IMR-90 (cell line): ENCODE results near the gene RGPD3. TPM values are rescaled to one million over a fixed set of nuclear protein-coding genes. Genes with fewer than 3 reads are reported as not detected.
"Not testable (repeated sequence)": the region's sequence is repeated elsewhere in the genome, so short reads cannot be mapped to it uniquely, and the experiment has no call there.

ENCODE experiments used
- ATAC-seq: fragments of 200-7000 bp; cut with Tn5 transposase; 2 replicates; pipeline ENCODE4 v1.9.1; 2020; ENCODE audit warnings: low read depth, mild to moderate bottlenecking, moderate library complexity
- BruUV-seq: library from RNA; stranded (reverse); fragments of 400-500 nt; replicated peaks from 2 replicates; lab custom pipeline; 2021; lab: Mats Ljungman, UMichigan
- CTCF ChIA-PET: fragments of 300-600 bp; formaldehyde crosslinking; extraction: SDS; loops from one replicate; lab custom pipeline; 2021; ENCODE audit warnings: antibody characterized with exemption; lab: Yijun Ruan, JAX
- POLR2A ChIA-PET: fragments of 300-600 bp; sonication (Branson Sonifier 250); formaldehyde crosslinking; loops from one replicate; lab custom pipeline; 2022; ENCODE audit warnings: antibody characterized with exemption; ENCODE audit not compliant: unreplicated experiment; lab: Charles Lee
- DNase-seq: peaks from one replicate; pipeline ENCODE4 v3.0.0; 2013
- H2AFZ ChIP-seq: replicated peaks from 2 replicates; pipeline ENCODE3; 2013; ENCODE audit warnings: low read length, mild to moderate bottlenecking; ENCODE audit not compliant: poor library complexity
- H2AK5ac ChIP-seq: 2 replicates; pipeline ENCODE4 v1.6.1; 2013; ENCODE audit warnings: low read depth, low read length, inconsistent platforms
- H2AK9ac ChIP-seq: replicated peaks from 2 replicates; pipeline ENCODE3; 2013; ENCODE audit warnings: mild to moderate bottlenecking, low read depth, low read length, moderate library complexity; ENCODE audit not compliant: poor library complexity
- H2BK120ac ChIP-seq: 2 replicates; pipeline ENCODE4 v1.6.1; 2013; ENCODE audit warnings: low read depth, low read length, inconsistent platforms
- H2BK15ac ChIP-seq: 3 replicates; pipeline ENCODE4 v1.6.1; 2013; ENCODE audit warnings: low read depth, low read length, inconsistent platforms
- H2BK20ac ChIP-seq: 2 replicates; pipeline ENCODE4 v1.6.1; 2013; ENCODE audit warnings: low read depth, mild to moderate bottlenecking, inconsistent platforms, low read length, moderate library complexity
- H2BK5ac ChIP-seq: 2 replicates; pipeline ENCODE4 v1.6.1; 2013; ENCODE audit warnings: mild to moderate bottlenecking, low read depth, low read length, inconsistent platforms; ENCODE audit not compliant: poor library complexity, severe bottlenecking
- H3K14ac ChIP-seq: replicated peaks from 2 replicates; pipeline ENCODE4 v1.6.1; 2013; ENCODE audit warnings: low read depth, low read length, inconsistent platforms
- H3K18ac ChIP-seq: 2 replicates; pipeline ENCODE4 v1.6.1; 2013; ENCODE audit warnings: low read depth, low read length, control low read depth
- H3K23ac ChIP-seq: 2 replicates; pipeline ENCODE4 v1.6.1; 2013; ENCODE audit warnings: low read depth, low read length, inconsistent platforms
- H3K27ac ChIP-seq: 2 replicates; pipeline ENCODE4 v1.5.1; 2013; ENCODE audit warnings: mild to moderate bottlenecking, control low read depth, low read length; ENCODE audit not compliant: insufficient read depth
- H3K27me3 ChIP-seq: 2 replicates; pipeline ENCODE4 v1.6.1; 2013; ENCODE audit warnings: low read length; ENCODE audit not compliant: control insufficient read depth, insufficient read depth
- H3K36me3 ChIP-seq: 2 replicates; pipeline ENCODE4 v1.6.1; 2013; ENCODE audit warnings: low read length, mixed read lengths; ENCODE audit not compliant: control insufficient read depth, insufficient read depth
- H3K4ac ChIP-seq: 2 replicates; pipeline ENCODE4 v1.6.1; 2013; ENCODE audit warnings: low read depth, low read length, inconsistent platforms
- H3K4me1 ChIP-seq: 2 replicates; pipeline ENCODE4 v1.6.1; 2013; ENCODE audit warnings: low read length, mixed read lengths; ENCODE audit not compliant: control insufficient read depth, insufficient read depth
- H3K4me2 ChIP-seq: 2 replicates; pipeline ENCODE4 v1.6.1; 2013; ENCODE audit warnings: low read depth, mild to moderate bottlenecking, control low read depth, low read length, moderate library complexity
- H3K4me3 ChIP-seq: 2 replicates; pipeline ENCODE4 v1.5.1; 2013; ENCODE audit warnings: low read depth, mild to moderate bottlenecking, control low read depth, low read length, moderate library complexity; ENCODE audit not compliant: insufficient read depth
- H3K56ac ChIP-seq: 2 replicates; pipeline ENCODE4 v1.6.1; 2013; ENCODE audit warnings: low read length, inconsistent platforms; ENCODE audit not compliant: insufficient read depth; ENCODE audit errors: extremely low read depth
- H3K79me1 ChIP-seq, 2 experiments: 2 replicates each; pipeline ENCODE4 v1.6.1; 2013; ENCODE audit warnings: low read length in 2 of 2, inconsistent platforms in 1 of 2, low read depth in 1 of 2
- H3K9ac ChIP-seq: 2 replicates; pipeline ENCODE4 v1.6.1; 2013; ENCODE audit warnings: low read depth, low read length, control low read depth
- H3K9me1 ChIP-seq: 2 replicates; pipeline ENCODE4 v1.6.1; 2013; ENCODE audit warnings: low read length, inconsistent platforms; ENCODE audit not compliant: insufficient read depth
- H3K9me3 ChIP-seq: 2 replicates; pipeline ENCODE4 v1.6.1; 2013; ENCODE audit warnings: low read length; ENCODE audit not compliant: control insufficient read depth, insufficient read depth
- H4K20me1 ChIP-seq: 2 replicates; pipeline ENCODE4 v1.6.1; 2013; ENCODE audit warnings: low read length, inconsistent platforms; ENCODE audit not compliant: insufficient read depth
- H4K5ac ChIP-seq: 2 replicates; pipeline ENCODE4 v1.6.1; 2013; ENCODE audit warnings: mild to moderate bottlenecking, low read depth, low read length, control low read depth
- H4K8ac ChIP-seq, 2 experiments: 2 replicates each; pipeline ENCODE4 v1.6.1; 2013; ENCODE audit warnings: low read depth in 2 of 2, low read length in 2 of 2, control low read depth in 1 of 2, inconsistent platforms in 1 of 2
- H4K91ac ChIP-seq: 2 replicates; pipeline ENCODE4 v1.6.1; 2013; ENCODE audit warnings: low read depth, low read length, inconsistent platforms; ENCODE audit not compliant: insufficient read depth
- WGBS, 2 experiments: methylation state at CpG; one replicate each; pipeline versions ENCODE4 v1.1.5 to v1.1.7; 2013; ENCODE audit warnings: missing lambda C conversion rate in 2 of 2; ENCODE audit not compliant: insufficient read length in 1 of 2; ENCODE audit errors: extremely low coverage in 2 of 2; 5-methylcytosine and 5-hydroxymethylcytosine counted together
- dilution Hi-C: fragments of 300-500 bp; cut with HindIII; formaldehyde crosslinking; loops from one replicate; pipeline ENCODE4 v1.14.3; 2018; ENCODE audit warnings: low sequenced_read_pairs; ENCODE audit not compliant: unreplicated experiment
- in situ Hi-C: fragments of 300-500 bp; cut with MboI; formaldehyde crosslinking; loops from 3 replicates; pipeline ENCODE4 v1.14.3; 2019; ENCODE audit warnings: low sequenced_read_pairs, inconsistent platforms, mixed read lengths
- intact Hi-C: fragments of 100-400 bp; cut with micrococcal nuclease; formaldehyde crosslinking; loops from 2 replicates; pipeline ENCODE4 v1.10.0; 2022
- polyA plus RNA-seq, 3 experiments: library from polyadenylated mRNA; depleted of rRNA; stranded (reverse); fragments of >200 nt; gene quantifications; 2 replicates each; pipeline ENCODE4 v1.2.3, GENCODE V29; 2012; ENCODE audit warnings: low replicate concordance in 1 of 3
- total RNA-seq: library from RNA; depleted of rRNA; stranded (reverse); fragments of >200 nt; gene quantifications from 2 replicates; pipeline ENCODE4 v1.2.3, GENCODE V29; 2012

The RGPD3 gene
- total and polyA plus RNA-seq, 2 of the 4 experiments (the other 2 are of a cell fraction) = 0.07 to 0.18 TPM

GRCh38 chr2:106511934-106512333 is 43.7 kb upstream of the RGPD3 start:
- H3K23ac ChIP-seq, H2BK20ac ChIP-seq, H4K8ac ChIP-seq, H3K4me1 ChIP-seq, H4K91ac ChIP-seq, H3K18ac ChIP-seq, H3K4me2 ChIP-seq, intact Hi-C loops, H4K20me1 ChIP-seq, H2BK5ac ChIP-seq, H3K56ac ChIP-seq, H3K4ac ChIP-seq, H3K9me1 ChIP-seq, H4K5ac ChIP-seq, H2AK9ac ChIP-seq, H3K27me3 ChIP-seq, H3K9me3 ChIP-seq, dilution Hi-C loops, H2AFZ ChIP-seq, H3K36me3 ChIP-seq, H3K14ac ChIP-seq, H3K4me3 ChIP-seq, H2BK15ac ChIP-seq, H2AK5ac ChIP-seq, H3K27ac ChIP-seq, H2BK120ac ChIP-seq, CTCF ChIA-PET, POLR2A ChIA-PET, in situ Hi-C loops, H3K79me1 ChIP-seq, ATAC-seq, DNase-seq, BruUV-seq, H3K9ac ChIP-seq: not testable (repeated sequence)
- no CpG with 5 or more reads among the region's 7 CpGs for WGBS, 2 experiments
